Myocyte (in vitro differentiated cells): ENCODE data around the gene ZMYND15. TPM values are rescaled to one million over a fixed set of nuclear protein-coding genes. Genes with fewer than 3 reads are reported as not detected.

Experiments used
- DNase-seq: peaks from one replicate; pipeline ENCODE4 v3.0.0-alpha.2; 2012; ENCODE audit warnings: low read depth
- total RNA-seq: library from RNA; depleted of rRNA; stranded (reverse); fragments of >200 nt; gene quantifications from 2 replicates; pipeline ENCODE4 v1.2.3, GENCODE V29; 2014

The ZMYND15 gene
- total RNA-seq, 1 donor from 2014 or later = 0.05 TPM

GRCh38 chr17:4742133-4742532 is 2.5 kb downstream of the ZMYND15 start:
- DNase-seq = no peak

- no peak for DNase-seq
Observed at GRCh38 chr17:4742629-4743028, 3.0 kb downstream of the ZMYND15 start.

DNA sequence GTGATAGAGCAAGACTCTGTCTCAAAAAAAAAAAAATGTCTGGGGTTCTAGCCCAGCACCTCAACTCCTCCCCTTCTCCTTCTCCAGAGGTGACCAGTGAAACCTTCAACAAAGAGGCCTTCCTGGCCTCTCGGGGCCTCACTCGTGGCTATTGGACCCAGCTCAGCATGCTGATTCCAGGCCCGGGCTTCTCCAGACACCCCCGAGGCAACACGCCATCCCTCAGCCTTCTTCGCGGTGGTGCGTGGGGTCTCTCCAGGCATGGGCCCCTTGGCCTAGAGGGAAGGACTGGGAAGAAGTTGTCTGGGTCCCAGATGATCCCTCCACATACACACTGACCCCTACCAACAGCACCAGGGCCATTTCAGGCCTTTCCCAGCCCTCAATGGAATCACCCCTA is 3.6 kb downstream of the ZMYND15 start:
- DNase-seq = no peak

- DNase-seq = no peak
Observed at GRCh38 chr17:4743898-4744297, 4.3 kb downstream of the ZMYND15 start.

DNA sequence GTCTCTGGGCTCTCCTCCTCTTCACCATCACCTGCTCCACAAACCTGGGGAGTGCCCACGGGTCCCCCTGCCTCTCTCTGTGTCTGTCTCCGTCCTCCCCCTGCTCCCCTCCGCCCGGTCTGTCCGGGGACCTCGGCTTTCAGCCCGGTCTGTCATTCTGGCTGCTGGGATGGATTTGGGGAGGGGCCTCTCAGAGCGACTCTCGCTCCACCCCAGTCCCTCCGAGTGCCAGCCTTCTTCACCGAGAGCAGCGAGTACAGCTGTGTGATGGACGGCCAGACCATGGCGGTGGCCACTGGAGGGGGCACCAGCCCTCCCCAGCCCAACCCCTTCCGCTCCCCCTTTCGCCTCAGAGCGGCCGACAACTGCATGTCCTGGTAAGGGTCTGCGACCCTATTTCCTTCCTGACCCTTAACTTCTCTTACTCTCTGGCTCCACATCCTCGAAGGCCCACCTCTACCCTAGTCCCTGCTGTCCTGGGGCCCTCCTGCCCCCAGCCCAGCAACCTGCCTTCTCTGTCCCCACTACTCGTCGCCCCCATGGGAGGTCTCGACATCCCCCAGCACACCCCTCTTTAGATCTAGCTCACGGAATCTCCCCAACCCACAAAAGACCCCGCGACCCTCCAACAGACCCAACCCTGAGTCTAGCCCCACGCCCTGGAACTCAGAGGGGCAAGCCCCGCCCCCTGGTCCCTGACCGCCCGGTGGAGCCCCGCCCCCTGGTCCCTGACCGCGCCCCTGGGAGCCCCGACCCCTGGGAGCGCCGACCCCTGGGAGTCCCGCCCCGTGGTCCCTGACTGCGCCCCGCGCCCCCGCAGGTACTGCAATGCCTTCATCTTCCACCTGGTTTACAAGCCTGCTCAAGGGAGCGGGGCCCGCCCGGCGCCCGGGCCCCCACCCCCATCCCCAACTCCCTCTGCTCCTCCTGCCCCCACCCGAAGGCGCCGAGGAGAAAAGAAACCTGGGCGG is 5.7 kb downstream of the ZMYND15 start:
- DNase-seq = no peak

- no peak for DNase-seq
Observed at GRCh38 chr17:4747847-4748246, 8.2 kb downstream of the ZMYND15 start.

GRCh38 chr17:4748686-4749085 is 9.1 kb downstream of the ZMYND15 start:
- DNase-seq = no peak

DNA sequence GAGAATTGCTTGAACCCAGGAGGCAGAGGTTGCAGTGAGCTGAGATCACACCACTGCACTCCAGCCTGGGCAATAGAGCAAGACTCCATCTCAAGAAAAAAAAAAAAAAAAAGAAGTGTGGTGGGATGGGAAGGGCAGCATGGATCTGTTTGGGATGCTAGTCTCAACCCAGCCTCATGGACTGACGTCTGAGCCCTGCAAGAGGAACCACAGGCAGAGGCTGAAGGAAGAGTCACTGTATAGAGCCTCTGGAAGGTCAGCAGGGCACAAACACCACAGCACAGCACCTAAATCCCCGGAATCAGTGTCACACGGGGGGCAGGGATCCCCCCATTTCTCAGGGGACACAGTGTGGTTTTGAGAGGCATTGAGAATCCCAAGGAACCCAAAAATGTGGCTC is 11.0 kb downstream of the ZMYND15 start:
- no peak for DNase-seq

- DNase-seq = no peak
Observed at GRCh38 chr17:4751932-4752331, 12.3 kb downstream of the ZMYND15 start.

DNA sequence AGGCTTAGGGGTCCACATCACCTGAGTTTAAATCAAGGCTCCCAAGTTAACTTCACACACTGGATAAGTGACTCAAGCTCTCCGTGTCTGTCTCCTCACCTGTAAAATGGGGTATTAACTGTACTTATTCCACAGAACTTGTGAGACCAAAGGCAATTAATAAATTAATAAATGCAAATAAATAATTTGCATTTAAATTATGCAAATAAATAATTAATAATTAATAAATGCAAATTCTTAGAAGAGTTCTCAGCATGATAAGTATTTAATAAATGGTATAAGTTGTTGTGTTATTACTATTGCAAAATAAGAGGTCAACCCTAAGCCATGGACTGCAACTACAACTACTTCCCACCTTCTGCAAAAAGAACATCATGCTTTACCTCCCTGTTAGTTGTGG is 13.8 kb downstream of the ZMYND15 start:
- DNase-seq = no peak

GRCh38 chr17:4759776-4760236 is 20.2 kb downstream of the ZMYND15 start:
- no peak for DNase-seq

DNA sequence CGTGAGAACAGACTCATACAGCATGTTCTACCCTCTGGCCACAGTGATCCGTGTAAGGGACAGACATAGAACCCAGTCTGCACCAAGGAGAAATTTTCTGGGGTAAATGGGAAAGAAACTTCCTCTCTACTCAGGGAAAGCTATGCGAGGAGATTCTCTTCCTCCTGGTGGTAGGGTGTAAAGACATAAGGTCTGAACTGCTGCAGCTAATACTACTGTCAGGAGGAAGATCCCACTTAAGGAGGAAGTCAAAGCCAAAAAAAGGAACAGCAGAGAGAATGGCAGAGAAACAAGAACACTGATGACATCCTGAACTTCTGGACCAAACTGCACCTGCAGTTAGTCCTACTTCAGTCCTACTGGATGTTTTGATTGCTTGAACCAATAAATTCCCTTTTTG is 25.0 kb downstream of the ZMYND15 start:
- no peak for DNase-seq

DNA sequence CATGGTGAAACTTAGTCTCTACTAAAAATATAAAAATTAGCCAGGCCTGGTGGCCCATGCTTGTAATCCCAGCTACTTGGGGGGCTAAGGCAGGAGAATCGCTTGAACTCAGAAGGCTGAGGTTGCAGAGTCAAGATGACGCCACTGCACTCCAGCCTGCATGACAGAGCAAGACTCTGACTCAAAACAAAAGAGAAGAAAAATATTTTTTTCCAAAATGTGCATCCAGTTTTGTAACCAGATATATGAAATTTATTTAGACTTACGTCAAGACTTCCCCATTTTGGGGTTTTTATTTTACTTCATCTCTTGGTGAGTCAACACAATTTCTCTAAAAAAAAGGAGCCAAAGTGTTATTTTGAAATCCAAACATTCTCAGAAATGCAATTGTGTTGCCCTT is 26.6 kb downstream of the ZMYND15 start:
- no peak for DNase-seq

- DNase-seq = no peak
Observed at GRCh38 chr17:4766723-4767122, 27.1 kb downstream of the ZMYND15 start.

GRCh38 chr17:4768298-4768697 is 28.7 kb downstream of the ZMYND15 start:
- DNase-seq = no peak

DNA sequence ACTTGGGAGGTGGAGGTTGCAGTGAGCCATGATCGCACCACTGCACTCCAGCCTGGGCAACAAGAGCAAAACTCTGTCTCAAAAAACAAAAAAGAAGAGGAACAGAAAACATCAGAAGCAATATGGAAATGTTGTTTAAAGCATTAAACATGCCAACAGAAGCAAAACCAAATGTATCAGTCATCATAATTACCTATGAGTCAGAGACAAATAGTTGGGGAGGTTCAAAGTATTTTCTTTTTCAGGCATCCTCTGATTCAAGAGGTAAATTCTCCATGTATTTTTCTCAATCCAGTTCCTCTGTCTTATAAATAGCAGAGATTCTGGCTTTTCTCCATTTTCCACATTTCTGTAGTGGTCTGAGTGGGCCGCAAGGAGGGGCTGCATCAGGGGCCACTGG is 30.0 kb downstream of the ZMYND15 start:
- DNase-seq = no peak

DNA sequence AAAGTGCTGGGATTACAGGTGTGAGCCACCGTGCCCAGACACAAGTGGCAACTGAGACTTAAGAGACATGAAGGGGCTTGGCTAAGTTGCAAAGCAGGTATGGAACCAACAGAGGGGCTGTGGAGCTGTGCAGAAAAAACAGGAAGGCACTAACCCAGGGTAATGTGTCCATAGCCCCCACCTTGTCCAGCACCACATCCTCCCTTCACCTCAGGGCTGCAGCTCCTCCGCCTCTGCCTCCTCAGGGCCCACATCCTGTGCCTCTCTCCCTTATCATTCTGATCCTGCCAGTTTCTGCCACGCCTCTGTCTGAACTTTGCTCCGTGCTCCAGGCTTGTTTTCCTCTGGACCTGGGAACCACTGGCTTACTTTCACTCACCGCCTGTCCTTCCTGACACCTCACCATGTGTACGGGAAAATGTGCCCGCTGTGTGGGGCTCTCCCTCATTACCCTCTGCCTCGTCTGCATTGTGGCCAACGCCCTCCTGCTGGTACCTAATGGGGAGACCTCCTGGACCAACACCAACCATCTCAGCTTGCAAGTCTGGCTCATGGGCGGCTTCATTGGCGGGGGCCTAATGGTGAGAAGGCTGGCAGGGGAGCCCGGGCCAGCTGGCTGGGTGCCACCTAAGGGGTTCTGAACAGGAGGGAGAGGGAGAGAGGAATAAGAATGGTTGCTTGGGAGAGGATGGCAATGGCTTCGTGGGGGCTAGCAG is 32.0 kb downstream of the ZMYND15 start, which contains the start of gene TM4SF5:
TM4SF5 (plus strand) TSS at position 368 of the 716 bp plus-strand sequence; CDS start at position 405, 37 bp downstream.
- no peak for DNase-seq

- DNase-seq = no peak
Observed at GRCh38 chr17:4772235-4772613, 32.6 kb downstream of the ZMYND15 start.

DNA sequence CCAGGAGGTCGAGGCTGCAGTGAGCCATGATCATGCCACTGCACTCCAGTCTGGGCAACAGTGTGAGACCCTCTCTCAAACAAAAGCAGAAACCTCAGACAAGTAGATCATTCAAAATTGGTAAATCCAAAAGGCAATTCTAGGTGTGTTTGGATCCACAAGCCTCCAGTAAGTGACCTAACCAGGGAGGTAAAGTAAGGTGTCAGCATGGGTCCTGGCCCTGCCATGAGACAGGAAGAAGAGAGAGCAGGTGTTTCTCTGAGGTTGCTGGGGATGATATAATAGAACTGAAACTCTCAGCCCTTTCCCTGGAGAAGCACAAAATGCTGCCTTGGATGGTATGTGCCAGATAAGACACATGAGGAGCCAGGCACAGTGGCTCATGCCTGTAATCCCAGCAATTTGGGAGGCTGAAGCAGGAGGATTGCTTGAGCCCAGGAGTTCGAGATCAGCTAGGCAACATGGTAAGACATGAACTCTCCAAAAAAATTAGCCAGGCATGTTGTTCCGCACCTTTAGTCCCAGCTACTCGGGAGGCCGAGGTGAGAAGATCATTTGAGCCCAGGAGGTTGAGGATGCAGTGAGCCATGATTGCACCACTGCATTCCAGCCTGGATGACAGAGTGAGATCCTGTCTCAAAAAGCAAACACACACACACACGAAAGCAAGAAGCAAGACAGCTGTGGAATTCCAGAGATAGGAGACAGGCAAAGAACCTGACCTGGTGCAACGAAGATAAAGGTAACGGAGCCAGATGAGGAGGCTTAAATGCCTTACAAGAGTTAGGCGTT is 38.5 kb downstream of the ZMYND15 start:
- no peak for DNase-seq

- no peak for DNase-seq
Observed at GRCh38 chr17:4780325-4780955, 40.8 kb downstream of the ZMYND15 start.

DNA sequence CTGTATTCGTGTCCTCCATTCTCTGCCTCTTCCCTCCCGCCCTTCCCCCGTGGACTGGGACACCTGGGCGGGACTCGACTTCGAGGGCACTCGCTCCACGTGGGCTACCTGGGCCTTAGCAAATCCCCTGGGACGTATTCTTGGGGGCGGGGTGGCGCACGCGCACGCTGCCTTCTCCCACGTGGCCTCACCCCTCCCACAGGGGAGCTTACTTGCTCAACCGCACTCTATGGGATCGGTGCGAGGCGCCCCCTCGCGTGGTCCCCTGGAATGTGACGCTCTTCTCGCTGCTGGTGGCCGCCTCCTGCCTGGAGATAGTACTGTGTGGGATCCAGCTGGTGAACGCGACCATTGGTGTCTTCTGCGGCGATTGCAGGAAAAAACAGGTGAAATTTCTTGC is 43.0 kb downstream of the ZMYND15 start:
- DNase-seq = no peak
